ENCODE data around the gene TM4SF18. TPM values are rescaled to one million over a fixed set of nuclear protein-coding genes. Genes with fewer than 3 reads are reported as not detected.

The TM4SF18 gene
- total RNA-seq, 1 experiment from 2014 or later = 54.5 TPM

DNA sequence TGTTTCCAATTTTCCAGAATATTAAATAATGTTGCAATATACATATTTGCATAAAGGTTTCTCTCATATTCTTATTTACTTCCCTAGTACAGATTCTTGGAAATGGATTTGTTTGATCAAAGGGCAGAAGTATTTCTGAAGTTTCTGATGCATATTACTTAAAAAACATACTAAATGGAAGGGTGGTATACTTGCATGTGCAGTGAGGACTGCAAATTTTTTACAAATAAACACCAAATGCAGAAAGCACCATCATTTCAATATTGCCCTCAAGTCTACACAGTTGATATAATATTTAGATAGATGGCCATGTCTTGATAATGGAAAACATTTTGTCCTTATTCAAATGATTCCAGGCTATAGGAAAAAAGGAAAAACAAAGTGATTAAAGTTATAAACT is 12.3 kb downstream of the TM4SF18 start:
- in situ Hi-C loops (cut with HindIII; ENCODE audit: low pct_unique_long_range_greater_than_20kb, low sequenced_read_pairs) (no loop called here), intact Hi-C loops (cut with micrococcal nuclease; ENCODE audit: unreplicated experiment) (no loop called here)
- Histone ChIP-seq H3K4me3 (ENCODE audit: low read depth in 2 of 2, low read length in 2 of 2) (no peak overlapping the region), H3K9me3 (ENCODE audit: control insufficient read depth, insufficient read depth, low read depth, low read length) (no peaks in the 10 kb centered on the region), H3K27ac (ENCODE audit: low read length) (peak overlapping the region; percentile 20; the same call in 1 of the 2 replicates), H3K27me3 (ENCODE audit: control insufficient read depth, insufficient read depth, low read length) (no peaks in the 10 kb centered on the region), H3K4me1 (ENCODE audit: control insufficient read depth, insufficient read depth, low read length) (peaks cover 11% of the 10 kb centered on the region), H3K36me3 (ENCODE audit: control insufficient read depth, insufficient read depth, low read length) (peaks cover 8% of the 10 kb centered on the region; the same call in 1 of the 2 replicates)
- ATAC-seq (no peak), DNase-seq (ENCODE audit: low read depth, low spot score) (no peak)
- POLR2A ChIA-PET = no interaction called here
- no TSS peak for BruUV-seq (replicated peaks)
- CTCF ChIA-PET = no interaction called here
- TF ChIP-seq, protein P1, sequence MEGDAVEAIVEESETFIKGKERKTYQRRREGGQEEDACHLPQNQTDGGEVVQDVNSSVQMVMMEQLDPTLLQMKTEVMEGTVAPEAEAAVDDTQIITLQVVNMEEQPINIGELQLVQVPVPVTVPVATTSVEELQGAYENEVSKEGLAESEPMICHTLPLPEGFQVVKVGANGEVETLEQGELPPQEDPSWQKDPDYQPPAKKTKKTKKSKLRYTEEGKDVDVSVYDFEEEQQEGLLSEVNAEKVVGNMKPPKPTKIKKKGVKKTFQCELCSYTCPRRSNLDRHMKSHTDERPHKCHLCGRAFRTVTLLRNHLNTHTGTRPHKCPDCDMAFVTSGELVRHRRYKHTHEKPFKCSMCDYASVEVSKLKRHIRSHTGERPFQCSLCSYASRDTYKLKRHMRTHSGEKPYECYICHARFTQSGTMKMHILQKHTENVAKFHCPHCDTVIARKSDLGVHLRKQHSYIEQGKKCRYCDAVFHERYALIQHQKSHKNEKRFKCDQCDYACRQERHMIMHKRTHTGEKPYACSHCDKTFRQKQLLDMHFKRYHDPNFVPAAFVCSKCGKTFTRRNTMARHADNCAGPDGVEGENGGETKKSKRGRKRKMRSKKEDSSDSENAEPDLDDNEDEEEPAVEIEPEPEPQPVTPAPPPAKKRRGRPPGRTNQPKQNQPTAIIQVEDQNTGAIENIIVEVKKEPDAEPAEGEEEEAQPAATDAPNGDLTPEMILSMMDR (IDR thresholded peaks at IDR 0.05) = no peak

DNA sequence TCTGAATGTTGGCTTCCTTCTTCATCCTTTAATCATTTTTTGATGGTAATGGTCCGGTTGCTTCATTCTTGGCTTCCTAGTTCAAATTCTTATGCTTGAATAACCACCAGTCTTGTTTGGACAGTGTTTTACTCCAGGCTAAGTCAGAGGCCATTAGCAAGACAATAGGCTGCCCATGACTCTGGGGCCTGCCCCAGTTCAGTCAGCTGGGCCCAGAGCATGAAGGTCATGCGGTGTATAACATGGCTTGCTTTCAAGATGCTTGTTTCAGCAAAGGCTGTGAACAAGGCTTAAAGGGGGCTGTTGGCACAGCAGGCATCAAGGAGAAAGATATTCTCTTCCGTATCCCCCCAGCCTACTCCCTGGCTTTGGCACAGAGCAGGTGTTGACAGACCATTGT is 13.7 kb downstream of the TM4SF18 start:
- in situ Hi-C loops (cut with HindIII; ENCODE audit: low pct_unique_long_range_greater_than_20kb, low sequenced_read_pairs) = no loop called here
- peaks cover 8% of the 10 kb centered on the region; the same call in 1 of the 2 replicates for H3K36me3 ChIP-seq (ENCODE audit: control insufficient read depth, insufficient read depth, low read length)
- ChIA-PET POLR2A (no interaction called here), CTCF (no interaction called here)
- H3K9me3 ChIP-seq (ENCODE audit: control insufficient read depth, insufficient read depth, low read depth, low read length) = no peaks in the 10 kb centered on the region
- peak overlapping the region; percentile 73 for H3K27ac ChIP-seq (ENCODE audit: low read length)
- H3K27me3 ChIP-seq (ENCODE audit: control insufficient read depth, insufficient read depth, low read length) = no peaks in the 10 kb centered on the region
- no TSS peak for BruUV-seq (replicated peaks)
- H3K4me3 ChIP-seq (ENCODE audit: low read depth in 2 of 2, low read length in 2 of 2) = no peak overlapping the region
- peaks cover 22% of the 10 kb centered on the region for H3K4me1 ChIP-seq (ENCODE audit: control insufficient read depth, insufficient read depth, low read length)
- ATAC-seq (no peak), DNase-seq (ENCODE audit: low read depth, low spot score) (no peak)
- TF ChIP-seq TCF7L2 (IDR thresholded peaks at IDR 0.05; ENCODE audit: low read depth, low read length) = no peak
- no peak for TF ChIP-seq SIN3A (IDR thresholded peaks at IDR 0.05; ENCODE audit: borderline replicate concordance, insufficient read depth, low read depth, low read length)
- TF ChIP-seq, protein P2, sequence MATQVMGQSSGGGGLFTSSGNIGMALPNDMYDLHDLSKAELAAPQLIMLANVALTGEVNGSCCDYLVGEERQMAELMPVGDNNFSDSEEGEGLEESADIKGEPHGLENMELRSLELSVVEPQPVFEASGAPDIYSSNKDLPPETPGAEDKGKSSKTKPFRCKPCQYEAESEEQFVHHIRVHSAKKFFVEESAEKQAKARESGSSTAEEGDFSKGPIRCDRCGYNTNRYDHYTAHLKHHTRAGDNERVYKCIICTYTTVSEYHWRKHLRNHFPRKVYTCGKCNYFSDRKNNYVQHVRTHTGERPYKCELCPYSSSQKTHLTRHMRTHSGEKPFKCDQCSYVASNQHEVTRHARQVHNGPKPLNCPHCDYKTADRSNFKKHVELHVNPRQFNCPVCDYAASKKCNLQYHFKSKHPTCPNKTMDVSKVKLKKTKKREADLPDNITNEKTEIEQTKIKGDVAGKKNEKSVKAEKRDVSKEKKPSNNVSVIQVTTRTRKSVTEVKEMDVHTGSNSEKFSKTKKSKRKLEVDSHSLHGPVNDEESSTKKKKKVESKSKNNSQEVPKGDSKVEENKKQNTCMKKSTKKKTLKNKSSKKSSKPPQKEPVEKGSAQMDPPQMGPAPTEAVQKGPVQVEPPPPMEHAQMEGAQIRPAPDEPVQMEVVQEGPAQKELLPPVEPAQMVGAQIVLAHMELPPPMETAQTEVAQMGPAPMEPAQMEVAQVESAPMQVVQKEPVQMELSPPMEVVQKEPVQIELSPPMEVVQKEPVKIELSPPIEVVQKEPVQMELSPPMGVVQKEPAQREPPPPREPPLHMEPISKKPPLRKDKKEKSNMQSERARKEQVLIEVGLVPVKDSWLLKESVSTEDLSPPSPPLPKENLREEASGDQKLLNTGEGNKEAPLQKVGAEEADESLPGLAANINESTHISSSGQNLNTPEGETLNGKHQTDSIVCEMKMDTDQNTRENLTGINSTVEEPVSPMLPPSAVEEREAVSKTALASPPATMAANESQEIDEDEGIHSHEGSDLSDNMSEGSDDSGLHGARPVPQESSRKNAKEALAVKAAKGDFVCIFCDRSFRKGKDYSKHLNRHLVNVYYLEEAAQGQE (IDR thresholded peaks at IDR 0.05; ENCODE audit: insufficient read depth in 1 of 2, low read depth in 2 of 2, low read length in 1 of 2) = no peak
- TF ChIP-seq, protein P1 (IDR thresholded peaks at IDR 0.05) = no peak
- no peak for TF ChIP-seq POLR2AphosphoS5 (IDR thresholded peaks at IDR 0.05; ENCODE audit: low read depth, low read length)
- intact Hi-C loops (cut with micrococcal nuclease; ENCODE audit: unreplicated experiment) = no loop called here
